Panc1 (cell line): ENCODE measurements around the gene CYFIP2. TPM values are rescaled to one million over a fixed set of nuclear protein-coding genes. Genes with fewer than 3 reads are reported as not detected.

ENCODE experiments used
- ATAC-seq: fragments of 200-7000 bp; cut with Tn5 transposase; 2 replicates; pipeline ENCODE4 v1.9.1; 2020; ENCODE audit warnings: mild to moderate bottlenecking, moderate library complexity
- BruUV-seq: library from RNA; stranded (reverse); fragments of 400-500 nt; replicated peaks from 2 replicates; lab custom pipeline; 2021; lab: Mats Ljungman, UMichigan
- CTCF ChIA-PET: fragments of 300-600 bp; sonication (Branson Sonifier 250); formaldehyde crosslinking; loops from one replicate; lab custom pipeline; 2022; ENCODE audit warnings: antibody characterized with exemption; lab: Charles Lee
- POLR2A ChIA-PET: fragments of 300-600 bp; sonication (Branson Sonifier 250); formaldehyde crosslinking; loops from one replicate; lab custom pipeline; 2022; ENCODE audit warnings: antibody characterized with exemption; lab: Charles Lee
- DNase-seq: peaks from one replicate; pipeline ENCODE4 v3.0.0-alpha.2; 2010; ENCODE audit warnings: low read depth, low spot score
- H3K27ac ChIP-seq: 2 replicates; pipeline ENCODE4 v1.5.1; 2011; ENCODE audit warnings: mild to moderate bottlenecking, low read length, inconsistent platforms
- H3K27me3 ChIP-seq: fragments of 200-500 bp; sonication (Bioruptor generic); 2 replicates; pipeline ENCODE4 v1.6.0; 2014; ENCODE audit warnings: low read length, inconsistent platforms; ENCODE audit not compliant: control insufficient read depth, insufficient read depth
- H3K36me3 ChIP-seq: fragments of 200-500 bp; sonication (Bioruptor generic); 2 replicates; pipeline ENCODE4 v1.5.1; 2014; ENCODE audit warnings: inconsistent platforms, mild to moderate bottlenecking, low read length, moderate library complexity; ENCODE audit not compliant: control insufficient read depth, insufficient read depth
- H3K4me1 ChIP-seq: 2 replicates; pipeline ENCODE4 v1.5.1; 2011; ENCODE audit warnings: inconsistent platforms, mild to moderate bottlenecking, low read length, moderate library complexity; ENCODE audit not compliant: control insufficient read depth, insufficient read depth
- H3K4me3 ChIP-seq, 2 experiments: 2 replicates each; pipeline ENCODE4 v1.5.1; 2011 to 2012; ENCODE audit warnings: low read depth in 2 of 2, low read length in 2 of 2, mild to moderate bottlenecking in 2 of 2, inconsistent platforms in 1 of 2, moderate library complexity in 1 of 2
- H3K9me3 ChIP-seq: fragments of 200-500 bp; sonication (Bioruptor generic); 2 replicates; pipeline ENCODE4 v1.5.1; 2014; ENCODE audit warnings: low read depth, mild to moderate bottlenecking, inconsistent platforms, low read length, moderate library complexity; ENCODE audit not compliant: control insufficient read depth, insufficient read depth
- CTCF ChIP-seq: fragments of 450-650 bp; IDR thresholded peaks from 2 replicates; pipeline ENCODE4 v1.5.1; 2017; ENCODE audit warnings: mild to moderate bottlenecking
- POLR2AphosphoS5 ChIP-seq: IDR thresholded peaks from 2 replicates; pipeline ENCODE4 v1.6.1; 2012; ENCODE audit warnings: mild to moderate bottlenecking, low read depth, low read length, moderate library complexity
- REST ChIP-seq, 2 experiments: IDR thresholded peaks; 2 replicates each; pipeline ENCODE4 v1.6.1; 2011 to 2012; ENCODE audit warnings: low read depth in 2 of 2, control low read depth in 1 of 2, low read length in 1 of 2, mild to moderate bottlenecking in 1 of 2, moderate library complexity in 1 of 2; ENCODE audit not compliant: insufficient read depth in 1 of 2
- SIN3A ChIP-seq: IDR thresholded peaks from 2 replicates; pipeline ENCODE4 v1.6.1; 2012; ENCODE audit warnings: low read depth, mild to moderate bottlenecking, low read length, moderate library complexity, borderline replicate concordance; ENCODE audit not compliant: insufficient read depth
- TCF7L2 ChIP-seq: IDR thresholded peaks from 2 replicates; pipeline ENCODE4 v1.6.1; 2011; ENCODE audit warnings: mild to moderate bottlenecking, low read depth, low read length, inconsistent platforms
- in situ Hi-C: cut with HindIII; loops from 2 replicates; pipeline ENCODE4 v1.10.0; 2016; ENCODE audit warnings: low sequenced_read_pairs, low pct_unique_long_range_greater_than_20kb
- intact Hi-C: fragments of 100-400 bp; cut with micrococcal nuclease; formaldehyde crosslinking; loops from one replicate; pipeline ENCODE4 v1.10.0; 2022; ENCODE audit not compliant: unreplicated experiment
- total RNA-seq: library from RNA; stranded (reverse); gene quantifications from one replicate; pipeline ENCODE4 v1.2.1, GENCODE V29; 2021; ENCODE audit not compliant: unreplicated experiment

CYFIP2 gene
- total RNA-seq, 1 experiment from 2014 or later, result 0.80 TPM

GRCh38 chr5:157348049-157348400 lies 82.1 kb downstream of the CYFIP2 start:
- in situ Hi-C loops, result no loop called here
- H3K4me3 ChIP-seq, result no peak overlapping the region
- POLR2A ChIA-PET, result no interaction called here
- TF ChIP-seq TCF7L2 (no peak), CTCF (no peak), REST (IDR thresholded peaks at IDR 0.05; ENCODE audit: insufficient read depth in 1 of 2, low read depth in 2 of 2, low read length in 1 of 2) (no peak), SIN3A (no peak), POLR2AphosphoS5 (no peak)
- CTCF ChIA-PET, result no interaction called here
- intact Hi-C loops, result no loop called here
- DNase-seq (no peak), ATAC-seq (no peak)
- H3K27ac ChIP-seq, result no peak overlapping the region
- BruUV-seq, result no TSS peak
- peaks cover 3% of the 10 kb centered on the region for H3K27me3 ChIP-seq
- H3K4me1 ChIP-seq, result no peaks in the 10 kb centered on the region
- H3K36me3 ChIP-seq, result no peaks in the 10 kb centered on the region
- H3K9me3 ChIP-seq, result no peaks in the 10 kb centered on the region

DNA sequence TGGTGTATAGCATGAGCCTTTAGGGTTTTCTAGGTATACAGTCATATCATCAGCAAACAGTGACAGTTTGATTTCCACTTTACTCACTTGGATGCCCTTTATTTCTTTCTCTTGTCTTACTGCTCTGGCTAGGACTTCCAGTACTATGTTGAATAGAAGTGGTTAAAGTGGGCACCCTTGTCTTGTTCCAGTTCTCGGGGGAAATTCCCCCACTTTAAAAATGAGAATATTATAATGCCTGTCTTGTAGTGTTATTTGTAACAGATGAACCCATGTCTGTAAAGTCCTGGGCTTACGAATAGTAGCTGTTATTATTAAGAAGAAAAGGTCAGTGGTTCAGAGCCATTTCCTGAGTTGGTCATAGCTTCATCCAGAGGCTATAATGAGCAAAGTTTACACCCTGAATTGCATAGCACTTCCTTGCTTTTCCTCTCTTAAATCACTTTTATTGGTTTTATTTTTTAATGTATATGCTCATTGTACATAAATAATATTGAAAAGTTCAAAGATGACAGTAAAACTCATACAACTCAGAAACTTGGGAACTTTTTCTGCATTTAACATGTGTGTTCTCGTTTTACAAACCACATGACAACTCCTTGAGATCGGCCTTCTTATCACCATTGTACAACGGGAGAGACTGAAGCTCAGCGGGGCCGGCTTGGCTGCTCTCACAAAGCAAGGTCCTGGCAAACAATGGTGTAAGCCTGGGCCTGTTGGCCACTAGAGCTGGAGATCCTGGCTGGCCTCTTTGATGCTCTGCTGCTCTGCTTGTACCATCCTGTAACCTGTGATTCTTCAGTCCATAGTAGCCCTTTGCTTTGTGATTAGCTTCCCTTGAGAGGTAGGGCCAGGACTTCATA lies 85.2 kb downstream of the CYFIP2 start:
- no peaks in the 10 kb centered on the region for H3K9me3 ChIP-seq
- ChIA-PET POLR2A (interaction anchor here (0.7 kb wide), 1 partner anchor 37 kb away, joined by 4 read pairs; no protein-coding TSS in a partner anchor), CTCF (no interaction called here)
- intact Hi-C loops, result no loop called here
- no peaks in the 10 kb centered on the region; the same call in 1 of the 2 replicates for H3K27me3 ChIP-seq
- no peaks in the 10 kb centered on the region for H3K4me1 ChIP-seq
- no TSS peak for BruUV-seq
- ATAC-seq (no peak), DNase-seq (no peak)
- no peak overlapping the region for H3K27ac ChIP-seq
- TF ChIP-seq POLR2AphosphoS5 (no peak), CTCF (no peak), SIN3A (no peak), TCF7L2 (no peak), REST (IDR thresholded peaks at IDR 0.05; ENCODE audit: insufficient read depth in 1 of 2, low read depth in 2 of 2, low read length in 1 of 2) (no peak)
- H3K36me3 ChIP-seq, result no peaks in the 10 kb centered on the region
- in situ Hi-C loops, result no loop called here
- no peak overlapping the region for H3K4me3 ChIP-seq
